Measurements from ENCODE around the gene ELP4. TPM values are rescaled to one million over a fixed set of nuclear protein-coding genes. Genes with fewer than 3 reads are reported as not detected.

The ELP4 gene
- total and polyA plus RNA-seq, 2 experiments from 2014 or later = 28.2 to 38.3 TPM

GRCh38 chr11:31664954-31665353 is 155.4 kb downstream of the ELP4 start:
- Mint-ChIP-seq H3K27me3 (ENCODE audit: insufficient read depth, low read depth, poor library complexity) (peaks cover 1% of the 10 kb centered on the region), H3K27ac (no peak overlapping the region)
- H3K27ac ChIP-seq (ENCODE audit: low read depth) = no peak overlapping the region

More at GRCh38 chr11:31664954-31665353, 155.4 kb downstream of the ELP4 start:
- H3K9me2 ChIP-seq (ENCODE audit: insufficient read depth) = no peaks in the 10 kb centered on the region
- Mint-ChIP-seq H3K4me3 (no peak overlapping the region), H3K36me3 (ENCODE audit: low read depth) (no peaks in the 10 kb centered on the region), H3K4me1 (peaks cover 11% of the 10 kb centered on the region; the same call in 2 of the 3 replicates), H3K9me3 (no peaks in the 10 kb centered on the region)
- H3K79me2 ChIP-seq (replicated peaks; ENCODE audit: insufficient read depth) = no peaks in the 10 kb centered on the region
- no peak overlapping the region for H2AFZ ChIP-seq
- H3K4me2 ChIP-seq = no peak overlapping the region
- H4K20me1 ChIP-seq (replicated peaks; ENCODE audit: insufficient read depth) = no peaks in the 10 kb centered on the region
- DNase-seq (ENCODE audit: low spot score) (no peak), ATAC-seq (no peak)
- H3K4me1 ChIP-seq (ENCODE audit: insufficient read depth) = no peaks in the 10 kb centered on the region
- TF ChIP-seq NANOG (IDR thresholded peaks at IDR 0.05; ENCODE audit: borderline replicate concordance) (no peak), STAT1 (IDR thresholded peaks at IDR 0.05; ENCODE audit: unreplicated experiment) (no peak), POLR2AphosphoS5 (IDR thresholded peaks at IDR 0.05; ENCODE audit: low read depth) (no peak), EZH2phosphoT487 (IDR thresholded peaks at IDR 0.05; ENCODE audit: unreplicated experiment) (no peak), ZNF114 (CRISPR knock-in tag; IDR thresholded peaks at IDR 0.05) (no peak), REST (IDR thresholded peaks at IDR 0.05; ENCODE audit: unreplicated experiment) (no peak), EZH2 (IDR thresholded peaks at IDR 0.05; ENCODE audit: low read depth, unreplicated experiment) (no peak), CTCF (conservative IDR thresholded peaks at IDR 0.05; ENCODE audit: low read depth in 2 of 2) (no peak), JUNB (IDR thresholded peaks at IDR 0.05; ENCODE audit: unreplicated experiment) (no peak), ZNF331 (CRISPR knock-in tag; IDR thresholded peaks at IDR 0.05; ENCODE audit: low read depth) (no peak), ETS1 (IDR thresholded peaks at IDR 0.05) (no peak), CREB1 (CRISPR knock-in tag; IDR thresholded peaks at IDR 0.05; ENCODE audit: low read depth) (no peak), ZNF462 (CRISPR knock-in tag; IDR thresholded peaks at IDR 0.05) (no peak)
- H3F3A ChIP-seq (replicated peaks; ENCODE audit: low read depth) = no peaks in the 10 kb centered on the region
- no peaks in the 10 kb centered on the region for H3K36me3 ChIP-seq (ENCODE audit: insufficient read depth)
- H3K27me3 ChIP-seq (ENCODE audit: insufficient read depth) = no peaks in the 10 kb centered on the region
- H3K4me3 ChIP-seq = no peak overlapping the region
